ENCODE measurements around the gene ITPRIP. TPM values are rescaled to one million over a fixed set of nuclear protein-coding genes. Genes with fewer than 3 reads are reported as not detected.

The ITPRIP gene
- total RNA-seq, 1 donor from 2014 or later = 19.9 TPM

DNA sequence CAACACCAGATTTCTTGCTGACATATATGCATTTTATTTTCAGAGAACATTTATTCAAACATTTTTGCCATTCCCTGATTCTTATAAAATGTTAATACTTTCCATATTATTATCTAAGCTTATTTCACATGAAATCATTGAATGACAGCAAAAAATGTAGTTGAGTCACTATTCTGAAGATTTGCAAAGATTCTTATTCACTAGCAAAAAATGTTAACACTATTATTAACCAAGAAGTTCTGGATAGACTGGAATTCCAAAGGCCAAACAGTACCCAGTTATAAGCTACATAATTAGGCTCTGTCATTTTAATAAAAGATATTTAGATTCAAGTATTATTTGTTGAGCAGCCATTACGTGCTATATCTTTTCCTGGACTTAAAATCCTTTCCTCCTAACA lies 65.0 kb downstream of the ITPRIP start:
- Mint-ChIP-seq H3K4me1 (ENCODE audit: unreplicated experiment) (no peaks in the 10 kb centered on the region), H3K4me3 (no peak overlapping the region), H3K27ac (no peak overlapping the region), H3K27me3 (peaks cover 20% of the 10 kb centered on the region), H3K36me3 (peaks cover under 1% of the 10 kb centered on the region), H3K9me3 (no peaks in the 10 kb centered on the region)
- no peak for DNase-seq (ENCODE audit: extremely low spot score, unreplicated experiment)
- TF ChIP-seq, protein P1, sequence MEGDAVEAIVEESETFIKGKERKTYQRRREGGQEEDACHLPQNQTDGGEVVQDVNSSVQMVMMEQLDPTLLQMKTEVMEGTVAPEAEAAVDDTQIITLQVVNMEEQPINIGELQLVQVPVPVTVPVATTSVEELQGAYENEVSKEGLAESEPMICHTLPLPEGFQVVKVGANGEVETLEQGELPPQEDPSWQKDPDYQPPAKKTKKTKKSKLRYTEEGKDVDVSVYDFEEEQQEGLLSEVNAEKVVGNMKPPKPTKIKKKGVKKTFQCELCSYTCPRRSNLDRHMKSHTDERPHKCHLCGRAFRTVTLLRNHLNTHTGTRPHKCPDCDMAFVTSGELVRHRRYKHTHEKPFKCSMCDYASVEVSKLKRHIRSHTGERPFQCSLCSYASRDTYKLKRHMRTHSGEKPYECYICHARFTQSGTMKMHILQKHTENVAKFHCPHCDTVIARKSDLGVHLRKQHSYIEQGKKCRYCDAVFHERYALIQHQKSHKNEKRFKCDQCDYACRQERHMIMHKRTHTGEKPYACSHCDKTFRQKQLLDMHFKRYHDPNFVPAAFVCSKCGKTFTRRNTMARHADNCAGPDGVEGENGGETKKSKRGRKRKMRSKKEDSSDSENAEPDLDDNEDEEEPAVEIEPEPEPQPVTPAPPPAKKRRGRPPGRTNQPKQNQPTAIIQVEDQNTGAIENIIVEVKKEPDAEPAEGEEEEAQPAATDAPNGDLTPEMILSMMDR (conservative IDR thresholded peaks at IDR 0.05) = no peak

DNA sequence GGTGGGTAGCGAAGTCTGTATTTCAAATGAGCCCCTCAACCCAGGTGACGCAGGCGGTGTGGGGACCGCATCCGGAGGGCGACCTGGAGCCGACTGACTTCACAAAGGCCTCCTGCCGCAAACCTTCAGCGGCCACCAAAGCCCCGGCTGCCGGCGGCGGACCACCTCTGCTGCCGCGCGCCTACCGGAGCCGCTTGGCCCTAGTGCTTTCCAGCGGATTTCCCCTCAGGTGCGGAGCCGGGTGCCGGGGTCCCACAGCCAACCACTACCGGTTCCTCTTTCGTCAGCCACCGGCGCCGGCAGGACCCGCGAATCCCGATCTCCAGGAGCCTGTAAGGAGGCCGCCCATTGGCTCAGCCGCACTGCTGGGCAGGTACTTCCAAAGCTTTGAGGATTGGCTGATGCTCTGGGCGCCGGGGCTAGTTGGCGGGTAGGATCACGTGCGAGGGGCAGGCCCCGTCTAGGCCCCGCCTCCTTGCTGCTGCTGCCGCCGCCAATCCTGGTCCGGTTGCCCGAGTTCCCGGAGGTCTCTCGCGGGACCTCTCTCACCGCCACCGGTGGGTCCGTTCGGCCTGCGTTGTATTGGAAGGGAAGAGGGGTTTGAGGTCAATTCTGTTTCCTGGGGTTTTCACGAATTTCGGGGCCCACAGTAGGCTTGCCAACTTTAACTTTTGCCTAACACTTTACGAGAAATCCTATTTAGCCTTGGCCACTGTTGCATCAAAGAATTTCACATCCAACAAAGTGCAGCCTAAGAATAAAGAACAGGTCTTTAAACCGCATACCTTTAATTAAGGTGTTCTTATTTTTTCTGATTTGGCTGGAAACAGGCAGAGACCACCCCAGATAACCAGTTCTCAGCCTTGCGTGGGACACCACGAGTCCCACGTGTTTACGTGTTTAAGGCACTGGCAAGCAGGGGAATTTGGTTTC lies 69.3 kb downstream of the ITPRIP start, which contains the start of gene GSTO2:
TSS of gene GSTO2 (plus strand) at position 472 of the 933 bp plus-strand sequence. CDS start 5,732 bp downstream, outside the sequence.
- peaks cover 5% of the 10 kb centered on the region for H3K27me3 Mint-ChIP-seq
- H3K4me3 Mint-ChIP-seq = peak within 1 kb of the TSS; percentile 88
- H3K9me3 Mint-ChIP-seq = no peaks in the 10 kb centered on the region
- TF ChIP-seq, protein P1 (conservative IDR thresholded peaks at IDR 0.05) = no peak
- H3K4me1 Mint-ChIP-seq (ENCODE audit: unreplicated experiment) = peaks cover 5% of the 10 kb centered on the region
- DNase-seq (ENCODE audit: extremely low spot score, unreplicated experiment) = peak; percentile 98
- peak within 1 kb of the TSS; percentile 79 for H3K27ac Mint-ChIP-seq
- peaks cover 15% of the 10 kb centered on the region for H3K36me3 Mint-ChIP-seq

DNA sequence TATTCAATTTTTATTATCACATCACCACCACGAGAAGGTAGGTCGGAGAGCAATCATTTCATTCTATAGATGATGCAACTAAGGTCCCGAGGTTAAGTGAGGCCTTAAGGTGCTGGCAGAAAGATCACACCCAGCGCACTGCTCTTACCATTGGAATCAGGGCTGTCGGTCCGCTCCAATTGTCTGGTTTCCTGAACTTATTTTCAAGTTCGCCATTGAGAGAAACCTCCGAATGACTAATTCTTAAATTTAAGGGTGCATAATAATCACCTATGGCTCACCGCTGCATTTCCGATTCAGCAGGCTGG lies 69.9 kb downstream of the ITPRIP start:
- TF ChIP-seq, protein P1 (conservative IDR thresholded peaks at IDR 0.05) = no peak
- Mint-ChIP-seq H3K27me3 (no peaks in the 10 kb centered on the region), H3K36me3 (peaks cover 15% of the 10 kb centered on the region)

DNA sequence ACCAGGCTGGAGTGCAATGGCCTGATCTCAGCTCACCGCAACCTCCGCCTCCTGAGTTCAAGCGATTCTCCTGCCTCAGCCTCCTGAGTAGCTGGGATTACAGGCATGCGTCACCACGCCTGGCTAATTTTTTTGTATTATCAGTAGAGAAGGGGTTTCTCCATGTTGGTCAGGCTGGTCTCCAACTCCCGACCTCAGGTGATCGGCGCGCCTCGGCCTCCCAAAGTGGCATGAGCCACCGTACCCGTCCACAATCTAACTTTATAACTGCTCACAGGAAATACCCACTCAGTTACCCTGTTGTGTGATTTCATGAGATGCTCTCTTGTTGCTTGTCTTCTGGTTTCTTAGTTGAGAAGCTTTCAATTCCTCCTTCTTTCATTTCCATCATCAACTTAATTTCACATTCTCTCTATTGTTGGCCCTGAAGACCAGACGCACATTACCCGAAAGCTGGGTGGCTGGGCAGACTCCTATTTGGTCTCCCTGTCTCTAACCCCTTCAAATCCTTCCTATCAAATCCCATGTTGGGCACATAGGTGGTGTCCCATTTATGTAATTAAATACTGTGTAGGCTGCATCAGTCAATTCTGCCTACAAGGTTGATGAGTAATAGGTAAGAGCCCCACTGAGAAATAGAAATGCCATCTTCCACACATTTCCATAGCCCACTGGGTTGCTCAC lies 70.4 kb downstream of the ITPRIP start:
- no peak for DNase-seq (ENCODE audit: extremely low spot score, unreplicated experiment)
- TF ChIP-seq, protein P1 (conservative IDR thresholded peaks at IDR 0.05) = no peak
- H3K4me1 Mint-ChIP-seq (ENCODE audit: unreplicated experiment) = peaks cover 5% of the 10 kb centered on the region
- no peaks in the 10 kb centered on the region for H3K27me3 Mint-ChIP-seq
- peaks cover 15% of the 10 kb centered on the region for H3K36me3 Mint-ChIP-seq
- peak overlapping the region; percentile 79 for H3K27ac Mint-ChIP-seq
- H3K4me3 Mint-ChIP-seq = peak overlapping the region; percentile 88
- H3K9me3 Mint-ChIP-seq = no peaks in the 10 kb centered on the region

More for the DNA sequence above, 69.9 kb downstream of the ITPRIP start:
- no peak for DNase-seq (ENCODE audit: extremely low spot score, unreplicated experiment)
- peaks cover 5% of the 10 kb centered on the region for H3K4me1 Mint-ChIP-seq (ENCODE audit: unreplicated experiment)
- no peaks in the 10 kb centered on the region for H3K9me3 Mint-ChIP-seq
- peak overlapping the region; percentile 79 for H3K27ac Mint-ChIP-seq
- H3K4me3 Mint-ChIP-seq = peak overlapping the region; percentile 88

DNA sequence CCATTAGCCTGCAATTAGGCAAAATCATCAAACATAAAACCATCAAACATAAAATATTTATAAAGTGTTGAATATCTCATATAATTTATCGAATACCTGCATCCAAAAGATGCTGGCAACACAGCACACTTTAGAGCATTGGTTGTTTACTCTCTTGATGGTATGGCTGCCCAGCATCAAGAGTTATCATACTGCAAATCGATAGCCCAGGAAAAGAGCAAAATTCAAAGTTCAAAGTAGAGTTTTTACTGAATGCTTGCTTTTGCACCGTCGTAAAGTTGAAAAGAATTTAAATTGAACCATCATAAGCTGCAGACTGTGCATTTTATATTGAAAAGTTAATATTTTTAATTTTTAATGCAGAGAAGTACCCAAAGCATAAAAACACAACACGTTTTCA lies 73.5 kb downstream of the ITPRIP start:
- Mint-ChIP-seq H3K4me1 (ENCODE audit: unreplicated experiment) (peaks cover 9% of the 10 kb centered on the region), H3K9me3 (no peaks in the 10 kb centered on the region), H3K4me3 (no peak overlapping the region), H3K27me3 (no peaks in the 10 kb centered on the region), H3K36me3 (peaks cover 15% of the 10 kb centered on the region), H3K27ac (no peak overlapping the region)
- TF ChIP-seq, protein P1 (conservative IDR thresholded peaks at IDR 0.05) = no peak
- no peak for DNase-seq (ENCODE audit: extremely low spot score, unreplicated experiment)

Measured in type B pancreatic cell (in vitro differentiated cells).